K562 (cell line): ENCODE data around the gene SPG21. TPM values are rescaled to one million over a fixed set of nuclear protein-coding genes. Genes with fewer than 3 reads are reported as not detected.

Source experiments
- ATAC-seq: fragments of 200-7000 bp; cut with Tn5 transposase; 3 replicates; pipeline ENCODE4 v1.9.1; 2020; ENCODE audit warnings: moderate library complexity
- BruUV-seq: library from RNA; stranded (reverse); fragments of 400-500 nt; replicated peaks from 2 replicates; lab custom pipeline; 2021; lab: Mats Ljungman, UMichigan
- CTCF ChIA-PET: fragments of 300-600 bp; formaldehyde crosslinking; extraction: SDS; loops from one replicate; lab custom pipeline; 2021; ENCODE audit warnings: low intra/inter-chr PET ratio; lab: Yijun Ruan, JAX
- POLR2A ChIA-PET: fragments of 300-600, 350-650 bp; sonication (Branson Sonifier 250); formaldehyde crosslinking; extraction: SDS; loops from one replicate; lab custom pipeline; 2021; ENCODE audit warnings: antibody characterized with exemption, inconsistent platforms; lab: Yijun Ruan, JAX
- DNase-seq, 4 experiments: peaks; one replicate each; pipeline versions ENCODE4 v3.0.0 to v3.0.0-alpha.2; 2011 to 2018; ENCODE audit warnings: low spot score in 3 of 4, mixed read lengths in 3 of 4; ENCODE audit errors: extremely low read depth in 1 of 4
- FAIRE-seq: peaks from 2 replicates; lab custom pipeline; 2011; peaks lifted over from hg19 to GRCh38; lab: Jason Lieb, UNC
- H2AFZ ChIP-seq: 2 replicates; pipeline ENCODE4 v1.6.0; 2011; ENCODE audit warnings: low read depth, low read length, control low read depth, inconsistent platforms
- H3K27ac ChIP-seq: fragments of 200-600 bp; 3 replicates; pipeline ENCODE4 v1.8.0; 2011; ENCODE audit warnings: low read depth, mild to moderate bottlenecking, control low read depth, inconsistent platforms, low read length, moderate library complexity, mixed read lengths; ENCODE audit errors: extremely low read depth
- H3K27me3 ChIP-seq, 2 experiments: fragments of 300-600 bp in 1 of 2; 2 replicates in 1 of 2; 3 replicates in 1 of 2; pipeline versions ENCODE4 v1.6.0 to v1.8.0; 2011; ENCODE audit warnings: inconsistent platforms in 2 of 2, low read length in 2 of 2, mild to moderate bottlenecking in 1 of 2, mixed read lengths in 1 of 2, moderate library complexity in 1 of 2; ENCODE audit not compliant: control insufficient read depth in 2 of 2, insufficient read depth in 2 of 2
- H3K36me3 ChIP-seq: fragments of 300-600 bp; 3 replicates; pipeline ENCODE4 v1.8.0; 2011; ENCODE audit warnings: mild to moderate bottlenecking, low read length, inconsistent platforms; ENCODE audit not compliant: control insufficient read depth, insufficient read depth
- H3K4me1 ChIP-seq, 2 experiments: fragments of 200-600 bp in 1 of 2; replicated peaks in 1 of 2; 2 replicates in 1 of 2; 3 replicates in 1 of 2; pipeline versions ENCODE4 v1.5.1 to v1.8.0; 2011; ENCODE audit warnings: inconsistent platforms in 2 of 2, low read length in 2 of 2, mild to moderate bottlenecking in 1 of 2, mixed read lengths in 1 of 2, moderate library complexity in 1 of 2; ENCODE audit not compliant: control insufficient read depth in 2 of 2, insufficient read depth in 2 of 2
- H3K4me2 ChIP-seq: 2 replicates; pipeline ENCODE4 v1.6.1; 2011; ENCODE audit warnings: low read length, control low read depth, inconsistent platforms, mixed read lengths; ENCODE audit not compliant: insufficient read depth
- H3K4me3 ChIP-seq: fragments of 200-600 bp; sonication (generic), shearing (Covaris generic); 2 replicates; pipeline ENCODE4 v1.5.1; 2016; ENCODE audit warnings: control low read depth, inconsistent platforms
- H3K79me2 ChIP-seq: fragments of 200-600 bp; 3 replicates; pipeline ENCODE4 v1.8.0; 2011; ENCODE audit warnings: low read length, inconsistent platforms; ENCODE audit not compliant: control insufficient read depth, insufficient read depth
- H3K9ac ChIP-seq, 2 experiments: 2 replicates each; pipeline versions ENCODE4 v1.6.0 to v1.6.1; 2011; ENCODE audit warnings: low read depth in 2 of 2, low read length in 2 of 2, control low read depth in 1 of 2, inconsistent platforms in 1 of 2, mild to moderate bottlenecking in 1 of 2, mixed read lengths in 1 of 2; ENCODE audit not compliant: insufficient read depth in 1 of 2
- H3K9me1 ChIP-seq: one replicate; pipeline ENCODE4 v1.6.0; 2011; ENCODE audit warnings: inconsistent platforms, mild to moderate bottlenecking, low read length, moderate library complexity; ENCODE audit not compliant: control insufficient read depth, insufficient read depth
- H3K9me3 ChIP-seq: replicated peaks from 2 replicates; pipeline ENCODE4 v1.5.1; 2011; ENCODE audit warnings: low read depth, low read length, inconsistent platforms; ENCODE audit not compliant: control insufficient read depth, insufficient read depth
- H4K20me1 ChIP-seq: replicated peaks from 2 replicates; pipeline ENCODE4 v1.6.1; 2011; ENCODE audit warnings: low read length, inconsistent platforms, mixed read lengths; ENCODE audit not compliant: control insufficient read depth, insufficient read depth
- CBX2 ChIP-seq: fragments of 200-600 bp; sonication (generic); IDR thresholded peaks from one replicate; pipeline ENCODE4 v1.6.1; 2012; ENCODE audit warnings: mild to moderate bottlenecking, low read length, inconsistent platforms; ENCODE audit not compliant: insufficient read depth, poor library complexity, severe bottlenecking
- CBX3 ChIP-seq, 2 experiments: IDR thresholded peaks; 1 replicate in 1 of 2; 2 replicates in 1 of 2; pipeline ENCODE4 v1.6.1; 2012; ENCODE audit warnings: inconsistent platforms in 2 of 2, low read length in 2 of 2, borderline replicate concordance in 1 of 2, control low read depth in 1 of 2
- CLOCK ChIP-seq: fragments of 250-450 bp; sonication (Bioruptor Pico); IDR thresholded peaks from 2 replicates; pipeline ENCODE4 v1.4.0; 2020; ENCODE audit warnings: mild to moderate bottlenecking, moderate library complexity, borderline replicate concordance
- CREBBP ChIP-seq: IDR thresholded peaks from one replicate; pipeline ENCODE4 v1.6.1; 2012; ENCODE audit warnings: low read depth, mild to moderate bottlenecking, control low read depth, inconsistent platforms, low read length
- CTCF ChIP-seq, 3 experiments: IDR thresholded peaks in 2 of 3; conservative IDR thresholded peaks in 1 of 3; 2 replicates each; pipeline ENCODE4 v1.5.1; 2011 to 2012; ENCODE audit warnings: low read length in 3 of 3, mild to moderate bottlenecking in 3 of 3, control low read depth in 2 of 3, improper control_type of control experiment in 1 of 3, inconsistent platforms in 1 of 3, low read depth in 1 of 3, mixed read lengths in 1 of 3, moderate library complexity in 1 of 3; ENCODE audit not compliant: insufficient read depth in 2 of 3
- FOSL1 ChIP-seq: fragments of 200-800 bp; sonication (Bioruptor generic); conservative IDR thresholded peaks from 2 replicates; pipeline ENCODE4 v1.6.1; 2016; ENCODE audit warnings: missing genetic modification characterization, missing compliant biosample characterization
- HMG20B ChIP-seq: fragments of 250-450 bp; sonication (Bioruptor Pico); IDR thresholded peaks from 2 replicates; pipeline ENCODE4 v1.5.0; 2021; ENCODE audit warnings: mild to moderate bottlenecking
- KLF16 ChIP-seq: IDR thresholded peaks from 2 replicates; pipeline ENCODE4 v1.6.1; 2016; ENCODE audit warnings: antibody characterized with exemption
- RBM39 ChIP-seq: fragments of 200-400 bp; formaldehyde crosslinking; optimal IDR thresholded peaks from 2 replicates; pipeline ENCODE3; 2018; ENCODE audit warnings: low read depth, low read length
- ZBTB2 ChIP-seq: fragments of 450-650 bp; IDR thresholded peaks from 2 replicates; pipeline ENCODE4 v1.6.1; 2016; ENCODE audit warnings: antibody characterized with exemption
- ZBTB7A ChIP-seq: IDR thresholded peaks from 2 replicates; pipeline ENCODE4 v1.6.1; 2011; ENCODE audit warnings: low read depth, mild to moderate bottlenecking, low read length, moderate library complexity, borderline replicate concordance; ENCODE audit not compliant: control insufficient read depth
- ZNF398 ChIP-seq: fragments of 250-450 bp; sonication (Bioruptor Pico); IDR thresholded peaks from 2 replicates; pipeline ENCODE4 v1.8.0; 2021; ENCODE audit warnings: moderate library complexity, mild to moderate bottlenecking, inconsistent platforms
- ZNF780A ChIP-seq: fragments of 250-450 bp; sonication (Bioruptor Pico); IDR thresholded peaks from 2 replicates; pipeline ENCODE4 v1.5.0; 2021; ENCODE audit warnings: mild to moderate bottlenecking
- WGBS: fragments of 100-300 bp; shearing (Covaris generic); methylation state at CpG from one replicate; pipeline ENCODE4 v1.1.6; 2016; ENCODE audit warnings: low coverage, mixed read lengths; ENCODE audit not compliant: insufficient coverage; ENCODE audit errors: missing lambda C conversion rate; 5-methylcytosine and 5-hydroxymethylcytosine counted together
- in situ Hi-C: fragments of 300-500 bp; cut with MboI; formaldehyde crosslinking; loops from 4 replicates; pipeline ENCODE4 v1.15.0; 2018; ENCODE audit warnings: inconsistent platforms, mixed read lengths
- intact Hi-C: fragments of 100-400 bp; cut with micrococcal nuclease; formaldehyde crosslinking; loops from 2 replicates; pipeline ENCODE4 v1.14.2; 2022
- polyA plus RNA-seq, 8 experiments: library from polyadenylated mRNA; depleted of rRNA in 4 of 8; stranded (reverse) in 5 of 8; unstranded in 3 of 8; fragments of >200 nt; fragmentation: Nextera tagmentation in 2 of 8; fragmentation: Illumina TruSeq in 1 of 8; extraction: Ambion mirVana in 2 of 8; extraction: Trizol in 1 of 8; gene quantifications; 2 replicates each; pipeline versions ENCODE4 v1.2.1 to v1.2.3, GENCODE V29; 2011 to 2014; ENCODE audit warnings: inconsistent platforms in 1 of 8, missing spikeins in 1 of 8
- total RNA-seq, 7 experiments: library from RNA; depleted of rRNA in 6 of 7; stranded (reverse); fragments of >200 nt in 6 of 7; fragmentation: Illumina TruSeq in 2 of 7; extraction: Trizol in 2 of 7; gene quantifications; 2 replicates each; pipeline versions ENCODE4 v1.2.1 to v1.2.3, GENCODE V29; 2011 to 2021; ENCODE audit warnings: low replicate concordance in 1 of 7

The SPG21 gene
- total and polyA plus RNA-seq, 9 of the 15 experiments (the other 6 are each of a cell fraction or from before 2014, with no cell fraction given) = 22.8 to 98.8 (median 65.1) TPM

GRCh38 chr15:64921711-64922110, 68.0 kb downstream of the SPG21 start (continued):
- TF ChIP-seq CREBBP = no peak

GRCh38 chr15:64919721-64920120, 70.0 kb downstream of the SPG21 start:
- CTCF ChIA-PET = no interaction called here
- H3K4me1 ChIP-seq = no peaks in the 10 kb centered on the region
- no peaks in the 10 kb centered on the region for H3K9me1 ChIP-seq
- no peaks in the 10 kb centered on the region for H3K36me3 ChIP-seq
- H3K9ac ChIP-seq = no peak overlapping the region
- no peak overlapping the region for H2AFZ ChIP-seq
- FAIRE-seq = no peak
- POLR2A ChIA-PET = interaction anchor here (0.7 to 1.0 kb wide), 2 partner anchors 19 to 360 kb away, joined by 3 read pairs; no protein-coding TSS in a partner anchor
- 3% methylated on average over 4 of the region's 4 CpGs for WGBS
- H3K4me3 ChIP-seq = no peak overlapping the region
- intact Hi-C loops = no loop called here
- H3K9me3 ChIP-seq = no peaks in the 10 kb centered on the region
- H4K20me1 ChIP-seq = no peaks in the 10 kb centered on the region
- no peak overlapping the region for H3K4me2 ChIP-seq
- H3K27me3 ChIP-seq = peaks cover 15 to 43% of the 10 kb centered on the region in 2 experiments
- in situ Hi-C loops = no loop called here
- ATAC-seq = no peak
- H3K79me2 ChIP-seq = no peaks in the 10 kb centered on the region
- H3K27ac ChIP-seq = no peak overlapping the region
- no peak for DNase-seq
- BruUV-seq = no TSS peak
- no peak for TF ChIP-seq FOSL1 (tag)
- TF ChIP-seq ZNF780A (CRISPR knock-in tag) = no peak
- no peak for TF ChIP-seq HMG20B (CRISPR knock-in tag)
- no peak for TF ChIP-seq CBX2
- no peak for TF ChIP-seq CLOCK (CRISPR knock-in tag)
- no peak for TF ChIP-seq RBM39
- no peak for TF ChIP-seq KLF16
- TF ChIP-seq CTCF (IDR thresholded peaks at IDR 0.05 in 2 of 3, conservative IDR thresholded peaks at IDR 0.05 in 1 of 3; ENCODE audit: insufficient read depth in 2 of 3, low read depth in 1 of 3, low read length in 3 of 3) = no peak
- TF ChIP-seq ZNF398 (CRISPR knock-in tag) = no peak
- no peak for TF ChIP-seq ZBTB7A
- no peak for TF ChIP-seq ZBTB2
- TF ChIP-seq CBX3 (IDR thresholded peaks at IDR 0.05; ENCODE audit: borderline replicate concordance in 1 of 2, low read length in 2 of 2) = no peak
